Ovary (tissue), 3 donors: ENCODE measurements around the gene XYLT1.

ENCODE experiments used
- CTCF ChIP-seq, 3 donors: fragments of 450-650 bp in 2 of 3; fragments of 200-600 bp in 1 of 3; IDR thresholded peaks; one replicate each; pipeline versions ENCODE4 v1.5.1 to v1.8.0; 2016 to 2022; ENCODE audit warnings: antibody characterized with exemption in 3 of 3, mild to moderate bottlenecking in 1 of 3
- EP300 ChIP-seq: sonication (generic); formaldehyde crosslinking; IDR thresholded peaks from one replicate; pipeline ENCODE4 v1.6.1; 2017; ENCODE audit warnings: antibody characterized with exemption
- POLR2A ChIP-seq: fragments of 450-650 bp; IDR thresholded peaks from one replicate; pipeline ENCODE4 v1.6.1; 2017; ENCODE audit warnings: antibody characterized with exemption, mild to moderate bottlenecking, moderate library complexity
- donor health status: DM: no; HTN: no; CAD: no.

DNA sequence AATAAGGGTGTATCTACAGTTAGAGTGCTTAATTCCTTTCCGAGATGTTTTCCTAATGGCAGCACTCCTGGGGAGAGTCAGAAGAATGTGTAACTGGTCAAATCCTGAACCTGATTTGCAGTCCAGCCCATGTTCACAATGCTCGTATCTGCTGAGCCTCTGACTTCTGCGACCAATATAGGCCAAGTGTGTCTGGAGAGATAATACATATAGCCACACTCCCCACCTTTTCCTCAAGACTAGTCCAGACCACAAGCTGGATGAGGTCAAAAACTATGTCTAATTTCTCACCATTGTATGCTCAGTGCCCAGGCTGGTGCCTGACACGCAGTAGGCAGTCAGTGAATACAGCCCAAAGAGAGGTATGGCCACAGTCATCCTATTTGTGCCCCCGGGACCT is 58.0 kb downstream of the XYLT1 start:
- no peak for TF ChIP-seq CTCF (IDR thresholded peaks at IDR 0.05)
- no peak for TF ChIP-seq POLR2A
- TF ChIP-seq EP300 = no peak
